GM11168 (cell line): Measurements from ENCODE around the gene BANP.
"Not testable (repeated sequence)": the region's sequence is repeated elsewhere in the genome, so short reads cannot be mapped to it uniquely, and the experiment has no call there.

Experiments
- in situ Hi-C: fragments of 300-500 bp; cut with MboI; formaldehyde crosslinking; loops from one replicate; pipeline ENCODE4 v1.12.0; 2022; ENCODE audit warnings: low sequenced_read_pairs; ENCODE audit not compliant: unreplicated experiment

The BANP gene

DNA sequence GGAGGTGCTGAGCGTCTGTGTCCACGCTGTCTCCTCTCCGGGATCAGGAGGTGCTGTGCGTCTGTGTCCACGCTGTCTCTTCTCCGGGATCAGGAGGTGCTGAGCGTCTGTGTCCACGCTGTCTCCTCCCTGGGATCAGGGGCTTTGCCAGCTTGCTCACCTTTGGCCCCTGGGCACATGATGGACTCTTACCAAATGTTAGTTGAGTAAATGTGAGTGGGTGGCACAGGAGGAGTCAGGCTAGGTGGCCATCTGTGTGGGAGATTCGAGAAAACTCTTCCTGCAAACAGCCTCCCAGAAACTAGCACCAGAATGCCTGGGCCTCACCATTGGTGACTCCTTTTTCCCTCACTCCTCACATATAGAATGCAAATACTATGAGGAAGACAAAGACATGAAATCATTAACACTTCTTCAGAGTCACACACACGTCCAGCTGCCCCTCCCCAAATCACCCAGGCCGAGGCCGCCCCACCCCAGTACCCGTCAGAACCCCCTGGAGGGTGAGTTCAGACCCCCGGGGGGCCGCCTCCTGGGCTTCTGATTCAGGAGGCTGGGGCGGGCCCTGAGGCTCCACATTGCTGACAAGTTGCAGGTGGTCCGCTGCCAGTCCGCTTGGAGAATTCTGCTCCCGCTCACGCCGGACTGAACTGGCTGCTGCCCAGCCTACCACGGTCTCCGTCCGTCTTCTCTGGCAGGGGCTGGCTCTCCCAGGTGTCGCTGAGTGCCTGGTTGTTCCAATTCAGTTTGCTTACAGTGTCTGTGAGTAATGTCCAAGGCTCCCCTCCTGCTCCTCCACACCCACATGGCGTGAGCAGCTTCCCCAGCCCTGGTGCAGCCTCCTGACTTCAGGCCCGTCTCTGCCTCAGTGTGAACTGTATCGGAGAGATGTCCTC lies 158.7 kb downstream of the BANP start:
- in situ Hi-C loops = not testable (repeated sequence)

DNA sequence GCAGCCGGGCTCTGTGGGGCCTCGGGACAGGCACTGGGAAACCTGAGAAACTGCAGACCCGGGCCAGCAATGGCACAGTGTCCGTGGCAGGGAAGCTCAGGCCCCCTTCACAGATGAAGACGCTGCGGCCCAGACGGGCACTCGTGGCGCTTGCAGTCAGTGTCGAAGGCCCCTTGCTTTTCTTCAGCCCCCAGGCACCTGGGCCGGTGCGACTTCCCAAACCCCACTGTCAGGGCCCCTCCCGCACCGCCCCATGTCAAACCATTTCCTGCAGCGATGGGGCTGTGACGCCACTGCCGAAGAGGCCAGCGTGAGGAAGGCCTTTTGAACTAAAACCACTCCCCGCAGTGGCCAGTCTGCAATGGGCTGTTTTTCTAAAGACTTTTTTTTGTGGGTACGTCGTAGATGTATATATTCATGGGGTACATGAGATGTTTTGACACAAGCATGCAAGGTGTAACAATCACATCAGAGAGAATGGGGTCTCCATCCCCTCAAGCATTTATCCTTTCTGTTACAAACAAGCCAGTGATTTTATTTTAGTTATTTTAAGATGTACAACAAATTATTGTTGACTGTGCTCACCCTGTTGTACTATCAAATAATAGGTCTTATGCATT lies 159.8 kb downstream of the BANP start:
- in situ Hi-C loops = not testable (repeated sequence)

DNA sequence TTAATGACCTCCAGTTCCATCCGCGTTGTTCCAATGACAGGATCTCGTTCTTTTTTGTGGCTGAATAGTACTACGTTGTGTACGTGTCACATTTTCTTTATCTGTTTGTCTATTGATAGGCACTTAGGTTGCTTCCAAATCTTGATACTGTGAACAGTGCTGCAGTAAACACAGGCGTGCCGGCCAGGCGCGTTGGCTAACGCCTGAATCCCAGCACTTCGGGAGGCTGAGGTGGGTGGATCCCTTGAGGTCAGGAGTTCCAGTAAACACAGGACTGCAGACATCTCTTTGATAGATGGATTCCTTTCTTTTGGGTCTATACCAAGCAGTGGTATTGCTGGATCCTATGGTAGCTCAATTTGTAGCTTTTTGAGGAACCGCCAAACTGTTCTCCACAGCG lies 160.7 kb downstream of the BANP start:
- in situ Hi-C loops = not testable (repeated sequence)

DNA sequence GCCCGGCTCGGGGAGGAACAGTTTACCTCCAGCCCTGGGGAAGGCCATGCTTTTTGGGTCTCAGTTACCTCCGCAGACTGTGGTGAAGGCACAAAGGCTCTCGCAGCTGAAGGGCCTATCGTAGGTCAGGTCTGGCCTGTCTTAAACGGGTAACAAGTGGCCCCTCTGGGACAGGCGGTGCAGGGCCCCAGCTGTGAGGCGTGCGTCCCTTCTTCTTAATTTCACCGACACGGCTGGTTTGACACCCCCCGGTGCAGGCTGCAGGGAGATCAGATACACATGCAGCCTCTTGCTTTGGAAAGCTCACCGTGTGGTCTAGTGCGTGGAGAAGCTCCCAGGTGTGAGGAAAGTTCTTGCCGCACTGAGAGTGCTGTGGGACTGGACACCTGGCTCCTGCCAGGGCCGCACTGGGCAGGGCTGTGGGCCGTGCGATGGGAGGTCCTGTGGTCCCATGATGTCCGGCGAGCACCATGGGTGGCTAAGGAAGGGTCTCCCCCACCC lies 162.4 kb downstream of the BANP start:
- in situ Hi-C loops = no loop called here

DNA sequence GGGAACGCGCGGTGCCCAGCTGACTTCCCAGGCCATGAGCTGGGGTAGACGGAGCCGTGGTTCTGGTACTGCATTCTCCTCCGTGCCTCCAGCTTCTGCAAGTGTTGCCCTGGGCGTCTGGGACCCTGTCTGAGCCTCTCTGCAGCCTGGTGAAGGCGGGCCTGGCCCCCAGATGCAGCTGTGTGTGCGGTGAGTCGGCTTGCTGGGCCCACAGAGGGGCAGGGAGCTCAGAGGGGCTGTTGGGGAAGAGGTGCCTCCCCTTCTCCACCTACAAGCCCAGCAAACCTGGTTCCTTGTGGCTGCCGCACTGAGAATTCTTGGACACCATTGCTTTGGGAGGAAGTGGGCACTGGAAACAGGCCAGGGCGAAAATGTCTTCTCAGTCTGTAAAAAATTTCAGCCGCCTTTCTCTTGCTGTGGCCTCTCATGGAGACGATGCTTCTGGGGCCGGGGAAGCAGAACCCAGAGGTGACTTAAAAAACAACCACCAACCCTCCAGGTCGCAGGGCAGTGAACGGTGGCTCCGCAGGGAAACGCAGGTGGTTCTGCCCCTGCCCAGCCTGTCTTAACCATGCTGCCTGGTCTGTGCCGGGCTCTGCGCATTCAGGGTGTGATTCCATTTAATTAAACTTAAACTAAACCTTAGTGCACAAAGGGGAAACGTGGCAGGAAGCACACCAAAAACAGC lies 163.5 kb downstream of the BANP start:
- in situ Hi-C loops = not testable (repeated sequence)

DNA sequence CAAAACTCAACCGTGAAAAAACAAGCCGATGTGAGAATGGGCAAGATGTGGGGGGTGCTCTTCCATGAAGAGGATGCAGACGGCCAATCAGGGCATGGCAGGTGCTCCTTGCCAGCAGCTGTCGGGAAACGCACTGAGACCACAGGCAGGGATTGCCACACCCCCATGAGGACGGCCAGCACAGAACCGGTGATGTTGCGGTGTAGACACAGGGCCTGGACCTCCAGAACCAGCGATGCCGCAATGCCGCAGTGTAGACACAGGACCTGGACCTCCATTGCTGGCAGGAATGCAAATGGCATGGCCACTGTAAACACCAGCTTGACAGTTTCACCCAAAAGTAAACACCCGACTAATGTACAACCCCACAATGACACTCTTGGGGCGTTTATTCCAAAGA lies 164.9 kb downstream of the BANP start:
- in situ Hi-C loops = no loop called here

DNA sequence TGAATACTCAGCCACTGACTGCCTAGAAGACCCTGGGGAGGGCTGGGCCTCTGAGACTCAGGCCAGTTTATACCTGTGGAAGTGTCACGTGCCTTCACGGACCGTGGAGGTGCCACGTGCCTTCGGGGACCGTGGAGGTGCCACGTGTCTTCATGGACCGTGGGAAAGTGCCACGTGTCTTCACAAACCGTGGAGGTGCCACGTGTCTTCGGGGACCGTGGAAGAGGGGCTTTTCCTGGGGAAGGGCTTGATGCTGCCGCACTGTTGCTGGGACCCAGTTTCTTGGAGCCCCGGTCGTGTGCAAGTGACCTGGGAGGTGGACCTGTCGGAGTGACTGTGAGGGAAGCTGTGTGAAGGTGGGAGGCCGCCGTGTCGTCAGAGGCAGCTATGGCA lies 166.2 kb downstream of the BANP start:
- in situ Hi-C loops = no loop called here

DNA sequence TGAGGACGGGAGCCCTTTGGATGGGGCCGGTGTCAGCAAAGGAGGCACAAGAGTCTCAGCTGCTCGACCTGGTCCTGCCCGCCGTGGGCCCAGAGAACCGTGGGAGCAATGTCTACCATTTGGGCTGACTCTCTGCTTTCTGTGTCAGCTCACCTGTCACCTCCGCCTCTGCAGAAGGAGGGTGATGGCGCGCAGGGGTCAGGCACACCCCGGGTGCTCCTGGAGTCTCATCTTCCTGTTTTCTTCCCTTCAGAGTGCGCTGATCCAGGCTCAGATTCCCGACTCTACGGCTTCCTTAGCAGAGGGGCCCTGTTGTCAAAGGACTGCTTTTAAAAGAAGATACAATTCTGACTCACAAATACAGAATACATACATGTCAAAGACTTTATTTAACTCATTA lies 167.1 kb downstream of the BANP start:
- in situ Hi-C loops = no loop called here

DNA sequence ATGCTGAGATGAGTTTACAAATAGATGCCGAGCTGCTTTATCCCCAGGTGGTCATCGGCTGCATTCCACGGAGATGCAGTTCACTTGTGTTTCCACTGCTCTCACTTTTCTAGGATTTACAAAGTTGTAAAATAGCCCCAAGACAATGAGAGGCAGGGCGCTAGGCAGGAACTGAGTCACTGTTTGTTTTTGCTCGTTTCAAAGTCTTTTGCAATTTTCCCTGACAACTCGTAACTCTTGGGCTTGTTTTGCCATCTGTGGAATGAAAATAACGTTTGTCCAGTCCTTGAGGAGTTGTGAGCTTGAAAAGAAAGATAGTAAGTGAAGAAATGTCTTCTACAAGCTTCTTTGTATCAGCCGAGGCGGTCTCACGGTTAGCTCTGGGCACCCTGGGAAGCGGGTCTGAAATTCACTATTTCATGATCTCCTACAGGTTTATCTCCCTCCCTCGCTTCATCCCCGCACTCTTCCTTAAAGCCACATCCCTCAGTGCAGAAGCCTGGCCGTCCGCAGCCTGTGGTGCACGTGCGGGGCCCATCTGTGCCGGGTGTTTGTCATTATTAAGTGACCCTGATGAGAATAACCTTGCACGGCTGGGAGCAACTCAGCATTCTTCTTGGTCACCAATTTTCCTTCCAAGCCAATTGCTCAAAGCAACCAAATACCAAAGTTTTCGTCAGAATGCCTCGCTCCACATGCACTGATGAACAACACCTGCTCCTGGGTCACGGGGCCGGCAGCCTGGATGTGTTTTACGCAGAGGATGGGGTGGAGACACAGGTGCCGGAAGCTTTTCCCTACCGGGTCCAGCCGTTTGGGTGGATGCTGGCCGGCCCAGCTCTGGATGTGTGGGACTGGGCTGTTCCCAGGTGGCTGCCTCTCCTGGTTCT lies 167.9 kb downstream of the BANP start:
- in situ Hi-C loops = not testable (repeated sequence)

DNA sequence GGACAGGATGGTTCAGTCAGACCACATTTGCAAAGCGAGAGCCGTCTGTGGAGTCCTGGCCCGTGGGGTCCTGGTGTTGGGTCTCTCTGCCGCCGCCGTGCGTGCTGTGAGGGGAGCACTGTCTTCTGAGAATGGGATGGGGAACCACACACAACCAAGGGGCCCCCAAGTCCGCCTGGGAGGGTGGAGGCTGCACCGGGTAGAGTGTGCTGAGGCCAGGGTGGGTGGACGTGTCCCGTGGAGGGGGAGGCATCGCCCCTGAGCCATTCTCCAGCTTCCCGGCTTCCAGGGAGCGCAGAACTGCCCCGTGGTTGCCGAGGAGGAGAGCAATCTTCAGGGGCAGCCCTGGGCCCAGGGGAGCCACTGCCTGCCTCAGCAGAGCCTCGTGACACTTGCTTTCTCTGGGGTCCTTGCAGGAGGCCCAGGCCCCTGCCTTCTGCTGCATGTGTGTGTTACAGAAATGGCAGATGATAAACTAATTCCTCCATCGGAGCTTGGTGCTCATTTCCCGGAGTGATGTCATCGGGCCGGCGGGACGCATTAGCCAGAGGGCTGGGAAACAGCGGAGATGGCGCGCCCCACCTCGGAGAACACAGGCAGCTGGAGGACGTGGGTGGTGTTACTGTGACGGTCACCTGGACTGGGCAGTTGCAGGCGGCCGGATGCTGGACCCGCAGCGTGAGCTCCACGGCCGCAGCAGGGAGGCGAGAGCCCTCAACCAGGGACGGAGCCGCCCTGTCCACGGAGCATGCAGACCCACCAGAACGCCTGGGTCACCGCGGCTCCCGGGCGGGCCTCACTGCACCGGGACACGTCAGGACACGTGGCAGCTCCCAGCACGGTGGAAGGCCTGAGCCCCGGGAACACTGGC lies 168.9 kb downstream of the BANP start:
- in situ Hi-C loops = not testable (repeated sequence)

DNA sequence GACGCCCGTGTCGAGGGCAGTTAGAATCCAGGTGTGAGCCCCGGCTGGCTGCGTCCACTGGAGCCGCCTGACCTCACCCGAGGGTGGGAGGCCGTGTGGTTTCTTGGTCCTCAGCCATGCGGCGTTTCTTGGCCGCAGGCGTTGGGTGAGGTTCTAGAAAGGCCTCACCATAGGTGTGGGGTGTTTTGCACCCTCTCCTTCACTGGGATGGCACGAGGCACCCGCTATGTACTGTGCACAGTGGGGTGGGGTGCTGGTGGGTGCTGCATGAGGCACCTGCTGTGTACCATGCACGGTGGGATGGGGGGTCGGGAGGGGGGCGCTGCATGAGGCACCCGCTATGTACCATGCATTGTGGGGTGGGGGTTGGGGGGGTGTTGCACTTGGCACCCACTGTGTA lies 169.6 kb downstream of the BANP start:
- in situ Hi-C loops = no loop called here

DNA sequence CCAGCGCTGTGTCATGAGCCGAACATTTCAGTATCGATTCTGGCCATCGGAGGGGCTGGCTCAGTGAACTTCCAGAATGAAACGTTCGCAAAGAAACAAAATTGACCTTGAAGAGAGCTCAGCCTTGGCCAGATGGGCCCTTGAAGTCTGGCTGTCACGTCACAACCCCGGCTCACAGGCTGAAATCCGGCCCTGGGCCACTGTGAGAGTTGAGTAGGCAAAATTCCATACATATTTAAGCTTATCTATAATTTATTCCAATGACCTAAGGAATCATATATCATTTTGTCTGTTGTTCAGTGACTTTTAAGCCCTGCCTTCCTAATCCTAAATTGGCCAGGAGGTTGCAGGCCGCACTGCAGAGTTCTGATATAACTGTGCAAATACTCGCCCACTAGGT lies 170.2 kb downstream of the BANP start:
- in situ Hi-C loops = not testable (repeated sequence)

DNA sequence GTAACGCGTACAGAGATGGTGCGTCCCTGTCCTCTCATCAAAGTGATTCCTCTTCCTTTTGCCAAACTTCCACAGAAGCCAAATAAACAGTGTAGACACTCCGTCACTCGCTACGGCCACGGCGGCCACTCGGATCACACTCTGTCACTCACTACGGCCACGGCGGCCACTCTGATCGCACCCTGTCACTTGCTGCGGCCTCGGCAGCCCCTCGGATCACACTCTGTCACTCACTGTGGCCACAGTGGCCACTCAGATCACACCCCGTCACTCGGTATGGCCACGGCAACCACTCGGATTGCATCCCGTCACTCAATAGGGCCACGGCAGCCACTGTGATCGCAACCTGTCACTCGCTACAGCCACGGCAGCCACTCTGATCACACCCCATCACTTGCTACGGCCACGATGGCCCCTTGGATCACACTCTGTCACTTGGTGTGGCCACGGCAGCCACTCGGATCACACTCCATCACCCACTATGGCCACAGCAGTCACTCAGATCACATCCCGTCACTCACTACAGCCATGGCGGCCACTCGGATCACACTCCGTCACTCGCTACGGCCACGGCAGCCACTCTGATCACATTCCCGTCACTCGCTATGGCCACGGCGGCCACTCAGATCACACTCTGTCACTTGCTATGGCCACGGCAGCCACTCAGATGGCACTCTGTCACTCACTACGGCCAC lies 170.8 kb downstream of the BANP start:
- in situ Hi-C loops = no loop called here
